Fibroblast of peridontal ligament (primary cell): Measurements from ENCODE around the gene PI4KA.

Source experiments
- DNase-seq: peaks from one replicate; pipeline ENCODE4 v3.0.0-alpha.2; 2010; ENCODE audit errors: extremely low read depth

PI4KA gene

GRCh38 chr22:20881869-20882815 is 23.5 kb upstream of the PI4KA start:
- no peak for DNase-seq

GRCh38 chr22:20881231-20881630 is 22.6 kb upstream of the PI4KA start:
- no peak for DNase-seq

DNA sequence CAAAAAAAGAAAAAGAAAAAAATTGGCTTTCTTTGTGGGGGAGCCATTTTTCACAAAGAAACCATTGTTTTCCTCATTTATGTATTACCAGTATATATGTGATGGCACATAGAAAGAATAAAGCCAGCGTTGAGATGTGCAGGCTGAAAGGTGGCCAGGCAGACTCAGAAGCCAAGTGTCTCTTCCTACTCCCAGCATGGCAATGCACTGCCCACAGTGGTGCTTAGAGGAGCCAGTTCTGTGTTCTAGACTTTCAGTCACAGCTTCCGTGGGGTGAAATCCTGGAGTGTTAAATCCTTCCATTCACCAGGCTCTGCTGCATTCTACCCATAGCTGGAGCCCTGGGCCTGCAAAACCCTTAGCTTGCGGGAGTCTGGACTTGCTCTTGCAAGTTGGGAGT is 19.1 kb upstream of the PI4KA start:
- DNase-seq, result no peak

DNA sequence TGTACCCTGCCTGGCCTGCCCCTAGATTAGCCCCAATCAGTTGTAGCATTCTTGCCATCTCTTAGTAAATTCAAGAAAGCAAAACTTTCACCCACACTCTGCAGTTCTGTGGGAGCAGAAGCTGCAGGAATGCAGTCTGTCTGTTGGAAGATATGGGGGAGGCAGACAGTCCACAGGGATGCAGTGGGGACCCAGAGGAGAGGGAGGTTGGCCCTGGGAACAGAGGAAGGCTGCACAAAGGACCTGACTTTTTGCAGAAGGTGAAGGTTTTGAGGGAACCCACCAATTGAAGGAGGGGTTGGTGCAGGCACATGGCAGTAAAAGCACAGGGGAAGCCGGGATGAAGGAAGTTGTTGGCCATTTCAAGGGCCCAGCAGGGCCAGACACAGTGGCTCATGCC is 16.7 kb upstream of the PI4KA start:
- no peak for DNase-seq

GRCh38 chr22:20873214-20873613 is 14.6 kb upstream of the PI4KA start:
- DNase-seq, result no peak

GRCh38 chr22:20869234-20869633 is 10.6 kb upstream of the PI4KA start:
- no peak for DNase-seq

DNA sequence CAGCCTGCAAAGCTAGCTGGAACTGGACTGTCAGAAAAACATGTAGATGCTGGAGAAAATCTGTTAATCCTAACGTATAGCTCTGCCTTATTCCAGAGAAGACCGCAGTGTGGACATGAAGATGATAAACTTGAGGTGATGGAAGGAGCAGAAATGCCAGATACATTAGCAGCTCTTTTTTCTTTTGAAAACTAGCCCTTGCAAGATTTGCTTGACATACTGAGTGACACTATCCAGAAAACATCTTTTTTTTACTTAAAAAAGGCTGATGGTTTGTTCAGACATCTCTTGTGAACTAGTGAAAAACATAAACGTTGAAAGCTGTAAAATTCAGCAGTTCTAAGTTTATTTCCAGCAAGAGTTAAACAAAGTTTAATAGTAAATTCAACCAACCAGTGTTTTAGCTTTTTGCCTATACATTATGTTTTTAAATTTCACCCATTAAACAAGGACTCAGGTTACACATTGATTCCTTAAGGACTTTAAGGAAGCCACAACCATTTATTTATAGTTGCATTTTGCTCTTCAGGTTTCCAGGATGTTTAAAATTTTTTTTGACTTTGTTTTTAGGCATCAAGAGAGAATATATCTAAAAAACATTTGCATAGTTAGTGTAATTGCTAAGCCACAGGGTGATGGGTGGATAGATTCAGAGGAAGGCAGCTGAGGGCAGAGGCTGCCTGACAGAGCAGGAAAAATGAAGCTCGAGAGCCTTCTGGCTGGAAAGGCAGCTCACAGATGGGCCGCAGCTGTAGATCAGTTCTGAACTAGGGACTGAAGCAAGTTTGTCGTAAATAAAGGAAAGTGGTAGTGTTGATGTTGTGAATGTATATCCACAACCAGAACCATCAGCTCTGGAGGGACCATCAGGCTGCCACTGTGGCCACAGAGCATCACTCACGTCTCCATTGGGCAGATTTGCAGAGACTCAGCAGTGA is 9.7 kb upstream of the PI4KA start:
- peak; percentile 12 for DNase-seq

DNA sequence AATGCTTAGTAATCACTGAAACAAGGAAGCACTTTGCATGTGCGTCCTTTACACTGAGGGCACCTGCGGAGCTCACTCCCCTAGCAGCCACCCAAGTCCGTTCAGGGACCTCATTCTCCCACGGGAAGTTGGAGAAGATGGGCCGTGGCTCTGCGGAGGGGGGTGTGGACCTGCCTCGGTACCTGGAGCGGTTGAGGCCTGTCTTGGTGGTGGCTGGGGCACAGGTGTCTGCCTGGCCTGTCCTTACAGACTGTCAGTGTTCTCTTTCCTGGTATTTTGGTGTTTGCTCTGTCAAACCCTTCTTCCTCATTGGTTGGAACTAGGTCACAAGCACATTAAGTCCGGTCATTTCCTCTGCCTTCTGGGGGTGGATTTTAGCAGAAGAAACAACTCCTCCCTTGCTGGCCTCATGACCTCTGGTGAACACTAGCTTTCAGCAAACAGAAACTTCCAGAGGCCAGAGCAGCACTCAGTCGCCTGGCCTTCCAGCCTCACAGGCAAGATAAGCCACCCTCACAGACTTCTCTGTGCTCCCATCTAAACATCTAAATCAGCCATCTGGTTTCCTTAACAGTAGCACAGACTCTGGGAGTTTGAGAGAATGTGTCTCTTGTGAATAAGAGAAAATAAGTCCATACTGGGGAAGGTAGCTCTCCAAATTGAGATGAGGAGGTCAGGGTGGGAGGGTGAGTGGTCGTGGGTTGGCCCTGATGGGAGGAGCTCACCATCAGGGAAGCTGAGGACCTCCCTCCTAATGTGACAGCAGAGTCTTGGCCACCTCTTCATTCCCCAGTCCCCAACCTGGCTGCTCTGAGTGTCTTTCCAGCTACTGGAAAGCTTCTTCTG is 8.8 kb upstream of the PI4KA start:
- peak; percentile 28 for DNase-seq

DNA sequence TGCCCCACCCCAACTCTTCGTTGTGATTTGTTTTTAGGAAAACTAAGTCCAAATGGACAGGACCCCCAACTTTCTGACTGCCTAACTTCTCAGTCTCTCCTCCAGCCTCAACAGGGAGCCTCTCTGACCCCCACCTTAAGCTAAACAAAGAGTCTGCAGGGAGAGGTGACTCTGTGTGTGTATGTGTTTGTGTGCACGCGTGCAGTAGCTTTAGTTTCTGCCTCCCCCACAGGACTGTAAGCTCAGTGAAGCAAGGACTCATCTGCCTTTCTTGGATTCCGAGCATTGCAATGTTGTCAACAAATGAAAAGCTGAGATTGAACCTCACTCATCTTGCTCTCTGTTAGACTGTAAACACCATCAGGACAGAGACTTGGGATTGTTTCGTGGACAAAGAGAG is 8.1 kb upstream of the PI4KA start:
- no peak for DNase-seq

GRCh38 chr22:20865875-20866445 is 7.3 kb upstream of the PI4KA start:
- no peak for DNase-seq

DNA sequence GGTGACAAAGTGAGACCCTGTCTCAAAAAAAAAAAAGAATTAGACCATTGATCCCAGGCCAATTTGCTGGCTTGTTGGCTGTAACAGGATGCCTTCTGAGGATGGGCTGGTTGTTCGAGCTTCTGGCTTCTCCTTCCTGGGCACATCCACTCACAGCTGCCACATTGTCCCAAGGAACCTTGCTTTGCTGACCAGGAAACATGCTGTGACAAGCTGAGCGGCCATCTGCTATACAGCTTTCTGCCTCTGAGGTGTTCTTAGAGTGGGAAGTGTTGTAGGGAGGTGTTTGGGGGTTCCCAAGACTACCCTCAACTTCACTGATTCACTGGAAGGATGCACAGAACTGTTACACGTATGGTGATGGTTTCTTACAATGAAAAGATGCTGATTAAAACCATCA is 6.7 kb upstream of the PI4KA start:
- no peak for DNase-seq

GRCh38 chr22:20864186-20864908 is 5.7 kb upstream of the PI4KA start:
- no peak for DNase-seq

GRCh38 chr22:20863366-20863765 is 4.8 kb upstream of the PI4KA start:
- DNase-seq, result no peak

DNA sequence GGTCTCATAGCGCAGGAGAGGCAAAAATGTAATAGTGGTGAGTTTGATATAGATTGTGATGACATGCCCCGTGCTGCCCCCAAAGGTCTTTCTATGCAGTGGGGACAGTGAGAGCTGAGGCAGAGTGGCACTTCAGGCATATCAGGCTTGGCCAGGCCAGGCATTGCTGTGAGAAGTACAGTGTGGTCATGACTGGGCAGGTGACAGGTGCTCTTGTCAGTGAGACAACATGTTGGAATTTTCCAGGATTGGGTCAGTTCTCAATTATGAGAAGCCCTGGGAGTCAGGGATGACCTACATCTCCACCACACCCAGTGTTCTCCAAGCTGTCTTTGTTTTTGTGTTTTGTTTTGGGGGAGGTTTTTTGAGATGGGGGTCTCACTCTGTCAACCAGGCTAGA is 3.9 kb upstream of the PI4KA start:
- no peak for DNase-seq

GRCh38 chr22:20859615-20860014 is 1.0 kb upstream of the PI4KA start:
- no peak for DNase-seq

- peak; percentile 79 for DNase-seq
Measured at GRCh38 chr22:20857838-20858614, 585 bp downstream of the PI4KA start.

- DNase-seq, result no peak
Measured at GRCh38 chr22:20857247-20857643, 1.4 kb downstream of the PI4KA start.

DNA sequence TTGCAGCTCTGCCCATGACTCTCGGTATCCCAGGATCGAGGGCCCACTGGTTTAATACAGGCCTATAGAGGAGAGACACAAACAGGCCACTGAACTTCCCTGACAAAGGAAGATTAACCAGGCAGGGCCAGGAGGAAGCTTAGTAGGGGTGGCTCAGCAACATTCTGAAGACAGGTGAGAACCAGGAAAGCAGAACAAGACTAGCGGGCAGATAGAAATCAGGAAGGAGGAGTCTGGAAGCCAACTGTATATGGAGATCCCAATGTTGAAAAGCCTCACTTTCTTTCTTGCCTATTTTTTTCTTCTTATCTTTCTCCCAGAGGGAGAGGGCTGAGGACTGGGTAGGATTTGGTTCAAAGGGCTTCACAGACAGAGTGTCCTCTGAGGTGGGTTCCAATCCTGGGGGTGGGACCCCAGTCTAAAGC is 5.4 kb downstream of the PI4KA start:
- no peak for DNase-seq

- DNase-seq, result no peak
Measured at GRCh38 chr22:20852503-20852902, 6.1 kb downstream of the PI4KA start.

DNA sequence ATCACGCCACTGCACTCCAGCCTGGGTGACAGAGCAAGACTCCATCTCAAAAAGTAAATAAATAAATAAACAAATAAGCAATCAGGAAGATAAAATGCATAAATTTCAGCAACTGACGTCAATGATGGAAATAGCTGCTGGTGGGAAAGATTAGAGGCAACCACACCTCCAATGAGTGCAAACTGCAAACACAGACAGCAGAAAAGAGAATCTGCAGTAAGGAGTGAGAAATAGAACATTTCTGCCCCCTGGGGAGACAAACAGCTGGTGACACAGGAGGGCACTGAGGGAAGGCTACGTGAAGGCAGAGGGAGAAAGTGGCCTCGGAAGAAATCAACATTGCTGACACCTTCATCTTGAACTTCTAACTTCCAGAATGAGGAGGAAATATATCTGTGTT is 6.5 kb downstream of the PI4KA start:
- DNase-seq, result no peak
